Neural cell (in vitro differentiated cells): ENCODE results near the gene TSNAX. TPM values are rescaled to one million over a fixed set of nuclear protein-coding genes. Genes with fewer than 3 reads are reported as not detected.

ENCODE experiments used
- H2AFZ ChIP-seq: fragments of 200-600, 300-800 bp; sonication (generic), shearing (Covaris generic); 2 replicates; pipeline ENCODE4 v1.6.0; 2014; ENCODE audit warnings: low read depth, mild to moderate bottlenecking, antibody characterized with exemption, low read length, moderate library complexity
- H3F3A ChIP-seq: fragments of 200-600 bp; shearing (Covaris generic); 2 replicates; pipeline ENCODE4 v1.6.1; 2016; ENCODE audit warnings: mild to moderate bottlenecking, moderate library complexity, mixed read lengths, antibody characterized with exemption, low read length; ENCODE audit not compliant: insufficient read depth, poor library complexity, severe bottlenecking
- H3K27ac ChIP-seq: fragments of 200-600, 300-800 bp; sonication (generic), shearing (Covaris generic); 2 replicates; pipeline ENCODE4 v1.5.1; 2014; ENCODE audit warnings: mild to moderate bottlenecking, low read length, moderate library complexity
- H3K27me3 ChIP-seq: fragments of 300-800, 200-600 bp; sonication (generic), shearing (Covaris generic); 2 replicates; pipeline ENCODE4 v1.6.0; 2014; ENCODE audit warnings: mild to moderate bottlenecking, low read depth, low read length, moderate library complexity; ENCODE audit not compliant: insufficient read depth
- H3K36me3 ChIP-seq: fragments of 300-800, 200-600 bp; sonication (generic), shearing (Covaris generic); 2 replicates; pipeline ENCODE4 v1.5.1; 2014; ENCODE audit warnings: mild to moderate bottlenecking, antibody characterized with exemption, low read length, moderate library complexity; ENCODE audit not compliant: insufficient read depth
- H3K4me2 ChIP-seq: fragments of 300-800, 200-600 bp; sonication (generic), shearing (Covaris generic); 2 replicates; pipeline ENCODE4 v1.6.0; 2014; ENCODE audit warnings: mild to moderate bottlenecking, low read length
- H3K4me3 ChIP-seq: fragments of 300-800, 200-600 bp; sonication (generic), shearing (Covaris generic); 2 replicates; pipeline ENCODE4 v1.5.1; 2014; ENCODE audit warnings: mild to moderate bottlenecking, low read length, moderate library complexity
- H3K79me2 ChIP-seq: fragments of 200-600 bp; shearing (Covaris generic); replicated peaks from 2 replicates; pipeline ENCODE4 v1.6.0; 2014; ENCODE audit warnings: mild to moderate bottlenecking, low read length, moderate library complexity; ENCODE audit not compliant: insufficient read depth
- H3K9ac ChIP-seq: fragments of 300-800, 200-600 bp; sonication (generic), shearing (Covaris generic); 2 replicates; pipeline ENCODE4 v1.6.1; 2016; ENCODE audit warnings: mild to moderate bottlenecking, low read length, mixed read lengths
- H3K9me2 ChIP-seq: fragments of 200-600 bp; shearing (Covaris generic); 2 replicates; pipeline ENCODE4 v1.6.1; 2016; ENCODE audit warnings: mild to moderate bottlenecking, low read length, mixed read lengths; ENCODE audit not compliant: insufficient read depth
- H3K9me3 ChIP-seq: fragments of 200-600, 300-800 bp; sonication (generic), shearing (Covaris generic); 2 replicates; pipeline ENCODE4 v1.6.1; 2016; ENCODE audit warnings: mild to moderate bottlenecking, mixed run types, low read length, moderate library complexity, mixed read lengths
- H4K20me1 ChIP-seq: fragments of 200-600 bp; shearing (Covaris generic); 2 replicates; pipeline ENCODE4 v1.6.1; 2016; ENCODE audit warnings: mild to moderate bottlenecking, mixed run types; ENCODE audit not compliant: insufficient read depth
- CTCF ChIP-seq: fragments of 450-650 bp; IDR thresholded peaks from 2 replicates; pipeline ENCODE4 v1.5.1; 2014; ENCODE audit warnings: antibody characterized with exemption, mild to moderate bottlenecking, moderate library complexity; ENCODE audit not compliant: poor library complexity, severe bottlenecking
- EP300 ChIP-seq: fragments of 450-650 bp; conservative IDR thresholded peaks from 2 replicates; pipeline ENCODE4 v1.6.1; 2014; ENCODE audit warnings: antibody characterized with exemption, mild to moderate bottlenecking, moderate library complexity; ENCODE audit not compliant: poor library complexity, severe bottlenecking
- EZH2 ChIP-seq: fragments of 200-600, 300-800 bp; shearing (Covaris generic), sonication (generic); IDR thresholded peaks from 2 replicates; pipeline ENCODE4 v1.6.1; 2014; ENCODE audit warnings: antibody characterized with exemption, low read length, borderline replicate concordance, mild to moderate bottlenecking; ENCODE audit not compliant: insufficient read depth, poor library complexity, severe bottlenecking
- MXI1 ChIP-seq: fragments of 450-650 bp; conservative IDR thresholded peaks from 2 replicates; pipeline ENCODE4 v1.6.1; 2014; ENCODE audit warnings: antibody characterized with exemption, mild to moderate bottlenecking; ENCODE audit not compliant: poor library complexity, severe bottlenecking
- POLR2AphosphoS5 ChIP-seq: IDR thresholded peaks from 2 replicates; pipeline ENCODE4 v1.6.1; 2012
- RAD21 ChIP-seq: fragments of 450-650 bp; conservative IDR thresholded peaks from 2 replicates; pipeline ENCODE4 v1.6.1; 2014; ENCODE audit warnings: antibody characterized with exemption, mild to moderate bottlenecking, moderate library complexity
- REST ChIP-seq: IDR thresholded peaks from 2 replicates; pipeline ENCODE4 v1.6.1; 2012; ENCODE audit warnings: borderline replicate concordance
- SMC3 ChIP-seq: fragments of 450-650 bp; conservative IDR thresholded peaks from 2 replicates; pipeline ENCODE4 v1.6.1; 2014; ENCODE audit warnings: antibody characterized with exemption, mild to moderate bottlenecking, moderate library complexity; ENCODE audit not compliant: poor library complexity
- TAF1 ChIP-seq: IDR thresholded peaks from 2 replicates; pipeline ENCODE4 v1.6.1; 2012; ENCODE audit warnings: low read depth
- polyA plus RNA-seq: library from polyadenylated mRNA; depleted of rRNA; stranded (reverse); fragments of >200 nt; gene quantifications from 2 replicates; pipeline ENCODE4 v1.2.3, GENCODE V29; 2014

TSNAX gene
- polyA plus RNA-seq, 1 donor from 2014 or later = 55.2 TPM

- H3K27ac ChIP-seq = no peak overlapping the region
- no peaks in the 10 kb centered on the region for H3K27me3 ChIP-seq
- no peak overlapping the region for H3K4me2 ChIP-seq
- no peaks in the 10 kb centered on the region for H3F3A ChIP-seq
- TF ChIP-seq EZH2 (no peak), EP300 (no peak), SMC3 (no peak), POLR2AphosphoS5 (no peak), REST (no peak), RAD21 (no peak), TAF1 (no peak), CTCF (no peak), MXI1 (no peak)
- no peak overlapping the region for H3K9ac ChIP-seq
- H3K9me2 ChIP-seq = no peaks in the 10 kb centered on the region
- H3K4me3 ChIP-seq = no peak overlapping the region
- H3K36me3 ChIP-seq = no peaks in the 10 kb centered on the region
- no peaks in the 10 kb centered on the region for H3K9me3 ChIP-seq
- H3K79me2 ChIP-seq = no peaks in the 10 kb centered on the region
- no peaks in the 10 kb centered on the region for H4K20me1 ChIP-seq
- no peak overlapping the region for H2AFZ ChIP-seq
Measured at GRCh38 chr1:231580874-231581273, 52.4 kb downstream of the TSNAX start.

GRCh38 chr1:231581859-231582258 lies 53.4 kb downstream of the TSNAX start:
- no peak overlapping the region for H3K4me3 ChIP-seq
- no peaks in the 10 kb centered on the region for H3K79me2 ChIP-seq
- no peak overlapping the region for H3K9ac ChIP-seq
- H3K36me3 ChIP-seq = no peaks in the 10 kb centered on the region
- H3F3A ChIP-seq = no peaks in the 10 kb centered on the region
- H3K9me2 ChIP-seq = no peaks in the 10 kb centered on the region
- H2AFZ ChIP-seq = no peak overlapping the region
- H3K27me3 ChIP-seq = no peaks in the 10 kb centered on the region
- no peaks in the 10 kb centered on the region for H3K9me3 ChIP-seq
- no peaks in the 10 kb centered on the region for H4K20me1 ChIP-seq
- H3K4me2 ChIP-seq = no peak overlapping the region
- H3K27ac ChIP-seq = no peak overlapping the region
- TF ChIP-seq TAF1 (no peak), RAD21 (no peak), POLR2AphosphoS5 (no peak), REST (no peak), EZH2 (no peak), EP300 (no peak), MXI1 (no peak), SMC3 (no peak), CTCF (no peak)
